Measurements from ENCODE around the gene SSR3.

The SSR3 gene

GRCh38 chr3:156543043-156543555 is 11.8 kb downstream of the SSR3 start:
- DNase-seq, result no peak
- intact Hi-C loops (cut with DNase I), result no loop called here

GRCh38 chr3:156542101-156543042 is 12.5 kb downstream of the SSR3 start:
- intact Hi-C loops (cut with DNase I), result no loop called here

GRCh38 chr3:156539802-156540201 is 15.1 kb downstream of the SSR3 start:
- DNase-seq, result no peak
- intact Hi-C loops (cut with DNase I), result loop anchor here (5.0 kb wide), 1 partner anchor 547 kb away; no protein-coding TSS in a partner anchor

More at GRCh38 chr3:156542101-156543042, 12.5 kb downstream of the SSR3 start:
- DNase-seq, result no peak

GRCh38 chr3:156539051-156539450 is 15.9 kb downstream of the SSR3 start:
- no peak for DNase-seq

GRCh38 chr3:156536524-156537316 is 18.2 kb downstream of the SSR3 start:
- DNase-seq, result no peak
- intact Hi-C loops (cut with DNase I), result loop anchor here (5.0 kb wide), 1 partner anchor 551 kb away; no protein-coding TSS in a partner anchor

More at GRCh38 chr3:156539051-156539450, 15.9 kb downstream of the SSR3 start:
- intact Hi-C loops (cut with DNase I), result loop anchor here (5.0 kb wide), 1 partner anchor 548 kb away; no protein-coding TSS in a partner anchor

GRCh38 chr3:156535798-156536197 is 19.1 kb downstream of the SSR3 start:
- intact Hi-C loops (cut with DNase I), result loop anchor here (5.0 kb wide), 1 partner anchor 552 kb away; no protein-coding TSS in a partner anchor
- DNase-seq, result no peak

GRCh38 chr3:156535162-156535627 is 19.7 kb downstream of the SSR3 start:
- peak in 38 of 42 donors; percentile 24 to 90 (median 60) for DNase-seq
- intact Hi-C loops (cut with DNase I), result loop anchor here (5.0 kb wide), 1 partner anchor 552 kb away; no protein-coding TSS in a partner anchor

- no peak for DNase-seq
- intact Hi-C loops (cut with DNase I), result loop anchor here (5.0 kb wide), 1 partner anchor 381 kb away; no protein-coding TSS in a partner anchor
Observed at GRCh38 chr3:156533205-156533604, 21.7 kb downstream of the SSR3 start.

- intact Hi-C loops (cut with DNase I), result loop anchor here (5.0 kb wide), 1 partner anchor 380 kb away; no protein-coding TSS in a partner anchor
- no peak for DNase-seq
Observed at GRCh38 chr3:156532730-156533129, 22.2 kb downstream of the SSR3 start.

- peak in 9 of 42 donors; percentile 17 to 66 (median 39) for DNase-seq
- intact Hi-C loops (cut with DNase I), result loop anchor here (5.0 kb wide), 1 partner anchor 379 kb away; no protein-coding TSS in a partner anchor
Observed at GRCh38 chr3:156530980-156531379, 23.9 kb downstream of the SSR3 start.

GRCh38 chr3:156527060-156527459 is 27.9 kb downstream of the SSR3 start:
- intact Hi-C loops (cut with DNase I), result no loop called here
- DNase-seq, result no peak

GRCh38 chr3:156525808-156526207 is 29.1 kb downstream of the SSR3 start:
- DNase-seq, result no peak
- intact Hi-C loops (cut with DNase I), result no loop called here

GRCh38 chr3:156522673-156523072 is 32.2 kb downstream of the SSR3 start:
- no peak for DNase-seq
- intact Hi-C loops (cut with DNase I), result no loop called here

GRCh38 chr3:156519758-156520162 is 35.2 kb downstream of the SSR3 start:
- intact Hi-C loops (cut with DNase I), result no loop called here
- DNase-seq, result no peak

- DNase-seq, result no peak
- intact Hi-C loops (cut with DNase I), result no loop called here
Observed at GRCh38 chr3:156518726-156519125, 36.2 kb downstream of the SSR3 start.

GRCh38 chr3:156516961-156517360 is 38.0 kb downstream of the SSR3 start:
- intact Hi-C loops (cut with DNase I), result no loop called here

GRCh38 chr3:156516284-156516683 is 38.6 kb downstream of the SSR3 start:
- intact Hi-C loops (cut with DNase I), result no loop called here
- DNase-seq, result peak in 4 of 42 donors; percentile 23 to 71 (median 32)

More at GRCh38 chr3:156516961-156517360, 38.0 kb downstream of the SSR3 start:
- no peak for DNase-seq

GRCh38 chr3:156513619-156514018 is 41.3 kb downstream of the SSR3 start:
- intact Hi-C loops (cut with DNase I), result loop anchor here (5.0 kb wide), 1 partner anchor 501 kb away; no protein-coding TSS in a partner anchor
- DNase-seq, result no peak
